Adipose tissue (tissue), 3 donors: ENCODE data around the gene ZNHIT6. TPM values are rescaled to one million over a fixed set of nuclear protein-coding genes. Genes with fewer than 3 reads are reported as not detected.

Experiments
- H3K27ac ChIP-seq: one replicate; pipeline ENCODE4 v1.5.1; 2013; ENCODE audit warnings: low read depth, low read length
- WGBS, 3 donors: extraction: QIAGEN DNeasy Blood & Tissue Kit; methylation state at CpG; one replicate each; pipeline ENCODE4 v1.1.7; 2013; 5-methylcytosine and 5-hydroxymethylcytosine counted together
- polyA plus RNA-seq, 3 donors: library from polyadenylated mRNA; stranded (reverse); fragments of 200-250 nt; gene quantifications; one replicate each; pipeline ENCODE4 v1.2.3, GENCODE V29; 2013
- donor health status: healthy with polysubstance abuse.
- donor health status: Bipolar disorder and iron deficiency.
- donor health status: healthy.

The ZNHIT6 gene
- polyA plus RNA-seq, 3 donors = 3.8 to 13.3 (median 9.7) TPM

GRCh38 chr1:85630493-85630892, 77.7 kb downstream of the ZNHIT6 start:
- H3K27ac ChIP-seq = no peak overlapping the region
- 94 to 100% (median 96%) methylated on average over 2 of the region's 2 CpGs for WGBS, 3 donors

GRCh38 chr1:85629532-85629920, 78.7 kb downstream of the ZNHIT6 start:
- WGBS, 3 donors = 31 to 74% (median 68%) methylated on average over 2 of the region's 2 CpGs
- H3K27ac ChIP-seq = no peak overlapping the region

DNA sequence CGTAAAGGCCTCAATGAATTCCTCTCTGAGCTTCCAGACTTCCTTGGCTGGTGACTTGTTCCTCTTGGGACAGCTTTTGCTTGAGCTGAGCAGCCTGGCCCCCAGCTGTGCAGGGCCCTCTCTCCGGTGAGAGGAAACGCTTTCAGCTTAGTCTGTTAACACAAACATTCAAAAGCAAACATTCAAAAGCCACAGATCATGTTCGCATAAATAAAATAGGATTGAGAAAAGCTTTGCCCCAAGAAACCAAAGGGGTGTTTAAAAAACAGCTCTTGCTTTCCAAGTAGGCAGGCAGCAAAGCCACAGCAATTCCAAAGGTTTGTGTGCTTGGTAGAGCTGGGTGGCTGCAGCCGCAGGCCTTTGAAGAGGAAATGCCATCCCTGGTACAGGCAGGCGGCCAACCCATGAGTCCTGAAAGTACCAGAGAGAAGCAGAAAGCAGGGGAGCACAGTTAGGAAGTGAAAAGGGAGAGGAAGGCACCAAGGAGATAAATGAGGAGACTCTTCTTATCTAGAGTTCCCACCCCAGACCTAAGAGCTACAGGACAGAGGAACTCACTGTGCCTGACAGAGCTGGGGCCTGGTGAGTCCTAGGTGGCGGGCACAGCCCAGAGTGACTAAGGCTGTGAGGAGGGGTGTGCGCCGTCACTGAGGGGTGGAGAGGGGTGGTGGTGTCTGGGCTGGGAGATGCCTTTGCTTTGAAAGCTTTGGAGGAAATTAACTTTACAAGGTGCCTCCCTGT, 79.3 kb downstream of the ZNHIT6 start:
- WGBS, 3 donors = 52 to 85% (median 65%) methylated on average over 9 of the region's 9 CpGs
- H3K27ac ChIP-seq = no peak overlapping the region

DNA sequence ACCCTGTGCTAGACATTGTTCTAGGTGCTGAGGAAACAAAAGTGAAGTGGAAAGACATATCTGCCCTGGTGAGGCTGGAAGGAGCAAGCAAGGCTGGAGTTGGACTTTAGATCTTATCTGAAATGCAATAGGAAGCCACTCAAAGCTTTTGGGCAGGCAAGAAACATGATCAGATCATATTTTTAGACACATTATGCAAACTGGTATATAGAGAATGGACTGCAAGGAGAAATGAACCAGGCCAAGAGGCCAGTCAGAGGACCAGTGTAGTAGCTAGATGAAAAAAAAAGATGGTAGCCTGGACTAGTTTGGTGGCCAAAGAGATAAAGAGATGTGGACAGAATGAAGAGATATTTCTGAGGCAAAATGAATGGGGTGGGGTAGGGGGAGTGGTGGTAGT, 81.4 kb downstream of the ZNHIT6 start:
- no peak overlapping the region for H3K27ac ChIP-seq

- 89 to 92% (median 90%) methylated on average over 4 of the region's 4 CpGs for whole genome bisulfite sequencing, 3 donors
- no peak overlapping the region for H3K27ac ChIP-seq
Observed at GRCh38 chr1:85624361-85624760, 83.9 kb downstream of the ZNHIT6 start.

GRCh38 chr1:85623061-85623471, 85.2 kb downstream of the ZNHIT6 start:
- no peak overlapping the region for H3K27ac ChIP-seq
- WGBS, 3 donors = 68 to 94% (median 84%) methylated on average over 1 of the region's 1 CpG

DNA sequence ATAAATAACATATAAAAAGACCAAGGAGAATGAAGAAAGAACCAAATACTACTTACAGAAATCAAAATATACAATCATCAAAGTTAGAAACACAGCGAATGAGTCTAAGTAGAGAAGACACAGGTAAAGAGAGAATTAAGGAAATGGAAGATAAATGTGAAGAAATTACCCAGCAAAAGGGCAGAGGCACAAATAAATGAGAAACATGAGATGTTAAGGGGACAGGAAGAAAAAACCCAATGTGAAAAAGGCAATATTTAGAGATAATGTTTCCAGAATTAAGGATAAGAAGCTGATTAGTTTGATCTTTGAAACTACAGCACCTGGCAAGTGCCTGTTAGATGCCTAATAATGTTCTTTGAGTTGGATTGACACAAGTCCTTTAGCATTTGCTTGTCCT, 86.8 kb downstream of the ZNHIT6 start:
- H3K27ac ChIP-seq = no peak overlapping the region
- WGBS, 3 donors = 92 to 100% (median 97%) methylated on average over 1 of the region's 1 CpG

DNA sequence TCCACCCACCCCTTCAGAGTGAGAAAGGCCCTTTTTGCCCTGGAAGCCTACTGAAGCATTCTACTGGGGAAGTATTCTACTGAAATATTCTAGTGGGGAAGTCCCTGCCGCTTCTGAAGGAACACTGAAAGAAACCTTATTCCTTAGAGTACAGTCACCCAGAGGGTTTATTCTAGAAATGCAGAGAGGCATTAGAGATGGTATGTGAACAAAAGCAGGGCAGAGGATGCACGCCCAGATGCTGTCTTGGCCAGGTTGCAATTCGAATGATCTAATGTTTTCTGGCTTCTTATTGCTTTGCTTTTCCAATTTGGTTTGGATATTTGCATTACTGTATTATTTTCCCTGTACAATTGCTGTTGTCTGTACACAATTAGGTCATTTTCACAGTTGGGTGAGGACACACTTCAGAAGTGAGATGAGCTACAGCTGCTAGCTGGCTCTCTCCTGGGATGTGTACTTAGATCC, 90.6 kb downstream of the ZNHIT6 start:
- H3K27ac ChIP-seq = no peak overlapping the region
- 65 to 75% (median 72%) methylated on average over 3 of the region's 3 CpGs for WGBS, 3 donors

GRCh38 chr1:85616736-85617135, 91.5 kb downstream of the ZNHIT6 start:
- WGBS, 3 donors = 92 to 96% (median 95%) methylated on average over 3 of the region's 3 CpGs
- no peak overlapping the region for H3K27ac ChIP-seq

- WGBS, 3 donors = 55 to 65% (median 63%) methylated on average over 11 of the region's 11 CpGs
- no peak overlapping the region for H3K27ac ChIP-seq
Observed at GRCh38 chr1:85616364-85616705, 91.9 kb downstream of the ZNHIT6 start.

DNA sequence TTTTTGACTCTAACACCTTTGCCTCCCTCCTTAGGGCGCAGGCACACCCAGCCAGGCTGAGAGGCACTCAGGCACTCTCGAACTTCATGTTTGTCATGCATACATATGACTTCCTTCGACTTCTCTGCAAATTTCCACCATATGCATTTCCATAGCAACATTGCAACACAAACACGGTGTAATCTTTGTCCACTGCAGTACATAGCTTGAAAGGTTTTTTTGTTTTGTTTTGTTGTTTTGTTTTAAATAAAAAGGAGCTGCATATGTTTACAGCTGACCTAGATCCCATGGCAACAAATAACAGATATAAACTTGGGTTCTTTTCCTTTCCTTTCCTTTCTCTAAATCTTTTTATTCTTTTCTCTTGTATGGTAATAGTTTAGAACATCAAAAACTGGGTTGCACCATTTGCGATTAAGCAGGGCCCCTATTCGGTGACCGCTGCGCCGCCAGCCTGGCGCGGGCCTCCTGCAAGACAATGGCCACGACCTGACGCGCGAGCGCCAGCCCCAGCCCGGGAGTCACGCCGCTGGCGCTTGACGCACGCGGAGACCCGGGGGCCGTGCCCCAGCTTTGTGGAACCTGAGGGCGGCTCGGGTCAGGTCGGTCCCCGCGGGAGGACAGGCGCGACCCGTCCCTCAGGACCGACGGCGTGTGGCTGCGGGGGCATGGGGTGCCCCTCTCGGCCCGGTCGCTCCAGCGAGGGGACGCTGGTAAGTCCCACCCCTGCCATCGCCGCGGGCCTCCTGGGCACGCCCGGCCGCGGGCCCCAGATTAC, 92.5 kb downstream of the ZNHIT6 start:
- WGBS, 3 donors = 34 to 44% (median 40%) methylated on average over 45 to 49 of the region's 49 CpGs
- H3K27ac ChIP-seq = no peak overlapping the region

- no peak overlapping the region for H3K27ac ChIP-seq
- WGBS, 3 donors = 26 to 62% (median 53%) methylated on average over 6 of the region's 6 CpGs
Observed at GRCh38 chr1:85612704-85613361, 95.4 kb downstream of the ZNHIT6 start.

DNA sequence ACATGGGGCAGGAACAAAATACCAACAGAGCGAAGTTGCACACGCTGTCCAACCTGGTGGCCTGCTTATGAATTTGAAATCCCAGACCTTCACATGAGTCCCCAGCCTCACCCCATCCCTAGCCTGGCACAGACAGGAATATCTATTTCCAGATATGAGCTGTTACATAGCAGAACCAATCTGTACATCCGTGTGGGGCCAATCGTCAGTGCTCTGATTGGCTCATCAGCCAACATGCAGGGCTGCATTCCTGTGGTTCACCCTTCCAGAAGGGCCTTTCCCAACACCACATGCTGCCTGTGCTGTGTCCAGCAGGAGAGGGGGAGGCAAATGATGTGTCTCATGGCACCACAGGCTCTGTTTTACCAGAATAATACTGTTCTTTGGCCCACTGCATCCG, 96.4 kb downstream of the ZNHIT6 start:
- no peak overlapping the region for H3K27ac ChIP-seq
- WGBS, 3 donors = 68 to 83% (median 74%) methylated on average over 5 of the region's 5 CpGs

DNA sequence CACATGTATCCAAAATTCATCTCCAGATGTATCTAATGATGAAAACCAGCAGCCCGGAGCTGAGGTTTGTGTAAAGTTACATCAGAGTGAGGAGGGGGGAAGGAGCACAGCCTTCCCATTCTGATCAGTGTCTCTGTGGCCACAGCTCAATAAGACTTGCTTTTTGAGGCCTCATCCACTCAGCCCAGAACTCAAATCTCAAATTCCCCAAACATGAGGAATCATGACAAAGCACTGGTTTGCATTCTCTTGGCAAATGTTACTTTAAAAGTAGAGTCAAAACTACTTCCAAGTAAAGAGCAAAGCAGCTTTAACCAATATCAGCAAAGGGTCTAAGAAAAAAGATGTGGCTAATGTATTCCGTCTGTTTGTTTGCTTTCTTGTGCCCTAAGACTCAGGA, 96.8 kb downstream of the ZNHIT6 start:
- no peak overlapping the region for H3K27ac ChIP-seq
- 70 to 87% (median 73%) methylated on average over 2 of the region's 2 CpGs for WGBS, 3 donors

- H3K27ac ChIP-seq = no peak overlapping the region
Observed at GRCh38 chr1:85609976-85610375, 98.3 kb downstream of the ZNHIT6 start.

DNA sequence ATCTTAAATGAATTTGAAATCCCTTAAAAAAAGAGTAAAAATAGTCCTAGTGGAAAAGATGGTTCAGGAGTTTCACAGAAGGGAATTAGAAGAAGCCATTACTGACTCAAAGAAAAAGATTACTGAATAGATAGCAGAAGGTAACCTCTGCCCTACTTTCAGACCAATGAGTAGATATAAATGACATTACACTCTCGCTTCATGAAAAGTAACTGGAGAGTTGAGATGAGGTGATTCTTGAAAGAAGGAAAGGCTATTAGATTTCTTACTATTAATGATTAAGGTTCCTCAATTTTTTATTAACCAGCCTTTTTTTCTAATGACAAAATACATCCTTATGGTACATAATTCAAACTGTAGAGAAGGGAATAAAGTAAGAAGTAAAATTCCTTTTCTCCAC, 99.4 kb downstream of the ZNHIT6 start:
- WGBS, 3 donors = 96 to 100% (median 97%) methylated on average over 1 of the region's 1 CpG

GRCh38 chr1:85607921-85608265, 100.3 kb downstream of the ZNHIT6 start:
- WGBS, 3 donors = 86 to 93% (median 91%) methylated on average over 4 of the region's 4 CpGs

More for the DNA sequence above, 99.4 kb downstream of the ZNHIT6 start:
- no peak overlapping the region for H3K27ac ChIP-seq

DNA sequence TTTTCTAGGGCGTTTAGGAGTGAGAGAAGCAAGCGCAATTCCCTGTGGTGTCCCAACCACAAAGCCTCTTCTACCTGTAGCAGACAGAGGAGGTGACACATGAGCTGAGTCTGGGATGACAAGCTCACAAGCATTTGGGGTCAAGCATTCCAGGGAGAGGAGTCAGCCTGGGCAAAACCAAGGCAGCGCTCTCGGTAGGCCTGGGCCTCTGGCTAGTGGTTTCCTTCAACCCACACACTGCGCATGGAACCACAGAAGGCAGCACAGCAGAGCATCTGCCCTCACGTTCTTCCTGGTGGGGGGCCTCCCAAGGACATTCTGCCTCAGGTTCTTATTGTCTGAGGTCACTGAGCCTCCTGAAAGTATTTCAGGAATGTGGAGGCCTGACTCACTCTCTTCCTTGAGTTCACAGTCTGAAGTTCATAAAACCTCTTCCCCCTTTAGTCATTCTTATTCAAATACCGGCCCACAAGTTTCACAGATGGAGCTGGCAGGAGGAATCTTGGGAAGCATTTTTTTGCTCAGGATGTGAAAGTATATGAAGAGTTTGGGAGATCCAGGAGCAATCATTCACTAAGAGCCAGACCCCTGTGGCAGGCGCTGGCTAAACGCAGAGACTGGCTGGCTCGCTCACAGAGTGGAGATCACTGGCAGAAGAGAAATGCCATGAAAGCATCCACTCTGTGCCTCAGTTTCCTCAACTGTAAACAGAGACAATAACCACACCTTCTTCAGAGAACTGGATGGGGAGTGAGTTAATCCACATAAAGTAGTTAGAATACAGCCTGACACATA, 100.9 kb downstream of the ZNHIT6 start:
- 84 to 88% (median 87%) methylated on average over 10 of the region's 10 CpGs for WGBS, 3 donors
- H3K27ac ChIP-seq = no peak overlapping the region

More at GRCh38 chr1:85607921-85608265, 100.3 kb downstream of the ZNHIT6 start:
- H3K27ac ChIP-seq = no peak overlapping the region

DNA sequence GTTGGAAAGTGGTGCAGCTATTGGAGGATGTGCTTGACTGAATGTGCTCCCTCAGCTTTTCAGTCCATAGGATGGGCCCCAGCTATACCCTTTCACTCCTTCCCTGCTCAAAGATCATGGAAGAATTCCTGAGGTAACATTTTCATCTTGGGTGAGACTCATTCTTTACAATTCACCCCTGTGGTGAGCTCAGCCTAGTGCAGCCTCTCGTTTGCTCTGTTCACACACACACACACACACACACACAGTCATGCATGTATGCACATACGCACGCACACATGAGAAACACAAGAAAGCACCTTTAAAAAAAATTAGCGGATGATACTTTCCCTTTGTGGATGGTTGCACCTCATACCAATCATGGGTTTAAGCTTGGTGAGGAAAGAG, 101.8 kb downstream of the ZNHIT6 start:
- 79 to 99% (median 97%) methylated on average over 4 of the region's 4 CpGs for WGBS, 3 donors
- no peak overlapping the region for H3K27ac ChIP-seq
